GM19351 (cell line): ENCODE data around the gene PEX1.
A peak's percentile ranks its signal among the peaks of the same experiment; 100 is the strongest.
"Not testable (repeated sequence)": the region's sequence is repeated elsewhere in the genome, so short reads cannot be mapped to it uniquely, and the experiment has no call there.

Experiments
- ATAC-seq: cut with Tn5 transposase; IDR thresholded peaks from one replicate; pipeline ENCODE4 v1.9.1; 2021; ENCODE audit warnings: mild to moderate bottlenecking, moderate library complexity; ENCODE audit not compliant: unreplicated experiment

The PEX1 gene

DNA sequence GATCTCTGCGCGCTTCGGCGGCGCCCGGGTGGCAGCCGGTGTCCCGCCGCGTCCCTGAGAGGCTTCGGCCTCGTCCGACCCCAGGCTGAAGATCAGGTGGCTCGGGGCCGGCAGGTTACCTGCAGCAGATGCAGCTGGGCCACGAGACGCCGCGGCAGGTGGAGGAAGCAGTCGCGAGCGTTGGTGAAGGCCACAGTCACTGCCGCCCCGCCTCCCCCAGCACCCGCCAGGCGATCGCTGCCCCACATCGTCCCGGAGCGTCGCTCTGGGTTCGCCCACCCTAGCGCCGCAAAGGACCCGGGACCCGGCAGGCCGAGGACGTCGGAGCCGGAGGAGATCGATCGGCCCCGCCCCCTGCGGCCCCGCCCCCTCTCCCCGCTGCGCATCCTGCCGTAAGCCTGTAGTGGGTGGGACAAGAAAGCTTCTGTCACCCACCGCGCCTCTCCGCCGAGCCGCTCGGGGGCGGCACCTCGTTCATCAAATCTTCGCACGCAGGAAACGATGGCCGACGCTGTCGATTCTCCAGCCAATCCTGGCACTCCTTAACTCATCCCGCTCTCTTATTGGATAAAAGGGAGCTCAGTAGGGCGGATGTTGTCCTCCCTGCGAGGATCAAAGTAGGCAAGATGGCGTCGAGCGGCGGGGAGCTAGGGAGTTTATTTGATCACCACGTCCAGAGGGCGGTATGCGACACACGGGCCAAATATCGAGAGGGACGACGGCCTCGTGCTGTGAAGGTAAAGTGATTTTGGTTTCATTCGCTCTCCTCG lies at the start of gene PEX1, which contains the start of gene RBM48:
PEX1 (minus strand) TSS at position 333 of the 770 bp plus-strand sequence; CDS start at position 248, 85 bp downstream.
RBM48 (plus strand) TSS at position 608 of the 770 bp plus-strand sequence; CDS start at position 627, 19 bp downstream.
- ATAC-seq = peak; percentile 88

DNA sequence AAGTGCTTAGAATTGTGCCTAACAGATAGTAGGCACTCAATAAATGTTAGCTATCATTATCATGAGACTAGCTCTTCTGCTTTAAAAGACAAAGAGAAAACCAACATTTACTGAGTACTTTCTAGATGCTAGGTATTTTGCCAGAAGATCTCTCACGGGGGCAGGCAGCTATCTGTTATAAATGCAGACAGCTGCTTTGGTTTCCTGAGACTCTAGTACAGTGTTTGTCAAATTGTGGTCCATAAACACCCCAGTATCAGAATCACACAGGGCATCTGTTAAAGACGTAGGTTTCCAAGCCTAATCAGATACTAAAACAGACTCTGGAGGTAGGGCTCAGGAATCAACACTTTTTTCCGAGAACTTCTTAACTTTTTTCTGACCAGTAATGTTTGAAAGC lies 48.0 kb upstream of the PEX1 start:
- no peak for ATAC-seq

DNA sequence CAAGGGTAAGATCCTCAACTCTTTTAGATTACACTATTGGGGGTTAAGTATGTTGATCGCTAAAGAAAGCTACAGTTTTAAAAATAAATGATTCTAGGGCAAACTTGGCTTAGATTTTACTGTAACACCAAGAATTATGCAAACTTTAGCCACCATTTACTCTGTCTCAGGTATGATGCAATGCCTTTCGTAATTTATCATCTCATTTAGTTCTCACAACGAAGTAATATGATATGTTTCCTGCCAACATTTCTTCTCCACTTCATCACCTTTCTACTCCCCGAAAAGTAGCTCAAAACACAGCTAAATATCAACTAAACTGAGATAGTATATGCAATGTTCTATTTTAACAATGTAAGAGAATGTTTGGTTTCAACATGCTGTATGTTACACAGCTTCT lies 40.8 kb upstream of the PEX1 start:
- no peak for ATAC-seq

DNA sequence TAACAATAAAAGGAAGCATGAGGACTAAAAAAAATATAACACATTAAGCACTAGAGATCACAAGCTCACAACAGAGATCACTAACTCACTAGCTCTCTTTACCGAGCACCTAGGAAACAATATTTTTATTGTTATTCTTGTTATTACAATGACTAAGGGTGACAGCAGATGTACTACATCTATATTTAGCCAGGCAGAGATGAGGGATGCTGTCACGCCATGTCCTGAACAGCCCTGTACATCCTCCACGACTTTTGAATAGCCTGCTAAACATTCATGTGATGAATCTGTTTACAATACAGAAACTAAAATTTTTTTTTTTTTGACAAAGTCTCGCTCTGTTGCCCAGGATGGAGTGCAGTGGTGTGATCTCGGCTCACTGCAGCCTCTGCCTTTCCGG lies 39.1 kb upstream of the PEX1 start:
- no peak for ATAC-seq

DNA sequence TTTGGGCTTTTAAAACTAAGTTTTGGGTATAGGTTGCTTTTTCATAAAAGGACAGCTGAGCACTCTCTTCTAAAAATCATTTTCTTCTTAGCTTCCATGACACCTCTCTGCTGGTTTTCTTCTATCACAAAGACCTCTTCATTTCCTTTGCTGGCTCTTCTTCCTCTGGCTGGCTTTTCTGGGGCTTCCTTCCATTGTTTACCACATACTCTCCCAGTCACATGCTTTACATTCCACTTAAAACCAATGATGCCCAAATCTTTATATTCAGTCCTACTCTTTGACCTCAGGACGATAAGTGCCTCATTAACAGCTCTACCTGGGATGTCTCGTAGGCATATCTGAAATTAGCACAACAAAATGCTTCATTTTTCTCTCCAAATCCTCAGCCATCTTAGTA lies 35.0 kb upstream of the PEX1 start:
- ATAC-seq = no peak

DNA sequence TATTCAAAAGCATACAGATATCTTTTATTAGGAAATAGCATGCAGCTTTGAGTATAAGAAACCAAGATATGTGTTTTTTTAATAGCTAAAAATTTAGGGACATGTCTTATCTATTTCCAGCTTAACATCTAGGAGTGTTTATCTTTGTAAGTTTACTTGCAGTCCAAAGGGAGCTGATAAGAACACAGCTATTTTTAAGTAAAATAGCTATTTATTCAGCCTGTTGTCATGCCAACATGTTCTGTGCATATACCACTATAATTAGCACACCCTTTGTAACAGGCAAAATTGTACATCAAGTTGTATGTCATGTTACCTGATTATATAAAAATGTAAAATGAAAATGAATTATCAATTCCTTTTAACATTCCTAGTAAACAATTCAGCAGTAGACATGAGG lies 32.3 kb upstream of the PEX1 start:
- ATAC-seq = no peak

DNA sequence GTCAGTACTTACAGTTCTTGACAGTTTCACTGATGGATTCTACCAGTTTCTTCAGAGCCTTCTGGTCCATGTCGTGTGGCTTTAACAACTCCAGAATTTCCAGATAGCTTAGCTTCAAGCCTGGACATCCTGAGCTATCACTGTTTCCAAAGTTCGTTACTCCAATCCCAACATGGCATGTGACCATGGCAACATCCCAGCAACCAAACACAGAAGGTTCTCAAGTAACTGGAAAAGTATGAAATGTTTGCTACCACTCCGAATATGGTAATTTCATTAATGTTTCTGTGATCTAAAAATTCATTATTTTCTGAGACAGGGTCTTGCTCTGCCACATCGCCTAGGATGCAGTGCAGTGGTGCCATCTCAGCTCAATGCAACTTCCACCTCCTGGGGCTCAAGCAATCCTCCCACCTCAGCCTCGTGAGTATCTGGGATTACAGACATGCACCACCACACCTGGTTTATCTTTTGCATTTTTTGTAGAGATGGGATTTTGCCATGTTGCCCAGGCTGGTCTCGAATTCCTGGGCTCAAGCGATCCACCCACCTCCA lies 29.6 kb upstream of the PEX1 start:
- ATAC-seq = no peak

DNA sequence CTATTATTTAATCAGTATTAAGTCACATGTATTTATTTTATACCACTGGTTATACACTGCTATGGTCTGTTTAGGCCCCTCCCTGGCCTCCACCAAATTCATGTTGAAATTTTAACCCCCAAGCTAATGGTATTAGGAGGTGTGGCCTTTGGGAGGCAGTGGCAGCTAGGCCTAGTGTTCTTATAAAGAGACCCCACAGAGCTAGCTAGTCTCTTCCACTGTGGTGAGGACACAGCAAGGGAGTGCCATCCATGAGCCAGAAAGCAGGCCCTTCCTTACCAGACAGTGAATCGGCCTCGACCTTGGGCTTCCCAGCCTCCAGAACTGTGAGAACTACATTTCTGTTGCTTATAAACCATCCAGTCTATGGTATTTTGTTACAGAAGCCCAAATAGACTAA lies 28.9 kb upstream of the PEX1 start:
- no peak for ATAC-seq

DNA sequence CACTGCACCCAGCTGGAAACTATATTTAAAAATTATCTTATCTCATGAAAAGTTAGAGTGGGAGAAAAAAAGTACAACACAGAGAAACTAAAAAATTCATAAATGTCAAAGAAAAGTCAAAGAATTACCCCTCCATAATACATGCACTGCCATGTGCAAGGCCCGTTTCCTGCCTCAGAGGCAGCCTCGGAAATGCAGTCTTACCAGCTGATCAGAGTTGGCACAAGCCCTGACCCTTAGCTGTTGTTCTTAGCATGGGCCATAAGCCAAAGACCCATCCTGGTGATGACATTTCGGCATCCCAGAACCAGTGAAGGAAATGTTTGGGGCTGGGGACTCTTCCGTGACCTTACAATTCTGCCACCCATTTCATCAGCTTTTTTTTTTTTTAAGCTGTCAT lies 21.9 kb upstream of the PEX1 start:
- no peak for ATAC-seq

DNA sequence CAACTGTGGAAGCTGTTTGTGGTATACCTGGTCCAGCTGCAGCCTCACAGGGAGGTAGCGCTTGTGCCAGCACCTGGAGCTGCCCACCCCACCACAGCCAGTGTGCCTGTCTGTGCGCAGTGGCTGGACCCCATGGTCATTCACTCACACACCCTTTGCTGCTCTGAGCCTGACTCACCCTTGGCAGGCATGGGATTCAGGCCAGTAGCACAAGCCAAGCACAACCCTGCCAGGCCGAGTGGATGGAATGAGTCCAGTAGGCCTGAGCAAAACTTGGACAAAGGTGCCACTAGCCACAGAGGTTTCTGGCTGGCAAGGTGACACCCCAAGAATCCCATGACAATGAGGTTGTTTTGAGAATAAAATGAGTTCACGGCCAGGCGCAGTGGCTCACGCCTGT lies 19.3 kb upstream of the PEX1 start:
- ATAC-seq = no peak

DNA sequence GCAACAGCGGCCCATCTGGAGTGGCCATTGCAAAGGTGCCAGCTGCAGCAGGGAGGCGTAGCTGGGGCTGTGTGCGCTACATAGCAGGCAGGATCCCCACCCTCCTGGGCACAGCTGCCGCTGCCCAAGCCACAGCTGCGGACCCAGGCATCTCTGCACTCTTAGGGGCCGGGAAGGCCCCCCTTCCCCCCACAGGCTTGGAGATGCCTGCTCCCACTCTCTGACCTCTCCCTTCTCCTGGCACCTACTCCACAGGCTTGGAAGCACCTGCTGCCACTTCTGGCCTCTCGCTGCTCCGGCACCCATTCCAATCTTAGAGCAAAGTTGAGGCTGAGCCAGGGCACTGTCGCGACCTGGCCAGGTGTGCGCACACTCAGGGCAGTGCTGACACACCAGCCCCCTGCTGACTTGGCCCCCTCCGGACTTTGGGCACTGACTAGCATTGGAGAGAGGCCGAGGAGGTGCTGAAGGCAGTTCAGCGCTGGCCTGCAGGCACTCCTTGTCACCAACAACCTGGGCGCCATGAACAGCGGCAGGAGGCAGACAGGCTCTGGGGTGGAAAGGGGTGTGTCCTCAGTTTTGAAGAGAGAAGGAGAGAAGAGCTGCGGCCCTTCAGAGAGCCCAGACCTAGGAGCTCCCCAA lies 18.7 kb upstream of the PEX1 start:
- ATAC-seq = no peak

DNA sequence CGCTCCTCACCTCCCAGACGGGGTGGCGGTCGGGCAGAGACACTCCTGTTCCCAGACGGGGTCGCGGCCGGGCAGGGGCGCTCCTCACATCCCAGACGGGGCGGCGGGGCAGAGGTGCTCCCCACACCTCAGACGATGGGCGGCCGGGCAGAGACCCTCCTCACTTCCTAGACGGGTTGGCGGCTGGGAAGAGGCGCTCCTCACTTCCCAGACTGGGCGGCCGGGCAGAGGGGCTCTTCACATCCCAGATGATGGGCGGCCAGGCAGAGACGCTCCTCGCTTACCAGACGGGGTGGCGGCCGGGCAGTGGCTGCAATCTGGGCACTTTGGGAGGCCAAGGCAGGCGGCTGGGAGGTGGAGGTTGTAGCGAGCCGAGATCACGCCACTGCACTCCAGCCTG lies 16.8 kb upstream of the PEX1 start:
- ATAC-seq = not testable (repeated sequence)

DNA sequence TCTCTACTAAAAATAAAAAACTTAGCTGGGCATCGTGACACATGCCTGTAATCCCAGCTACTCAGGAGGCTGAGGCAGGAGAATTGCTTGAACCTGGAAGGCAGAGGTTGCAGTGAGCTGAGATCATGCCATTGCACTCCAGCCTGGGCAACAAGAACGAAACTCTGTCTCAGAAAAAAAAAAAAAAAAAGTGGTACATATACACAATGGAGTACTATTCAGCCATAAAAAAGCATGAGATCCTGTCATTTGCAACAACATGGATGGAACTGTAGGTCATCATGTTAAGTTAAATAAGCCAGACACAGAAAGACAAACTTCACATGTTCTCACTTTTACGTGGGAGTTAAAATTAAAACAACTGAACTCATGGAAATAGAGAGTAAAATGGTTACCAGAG lies 15.2 kb upstream of the PEX1 start:
- ATAC-seq = not testable (repeated sequence)

DNA sequence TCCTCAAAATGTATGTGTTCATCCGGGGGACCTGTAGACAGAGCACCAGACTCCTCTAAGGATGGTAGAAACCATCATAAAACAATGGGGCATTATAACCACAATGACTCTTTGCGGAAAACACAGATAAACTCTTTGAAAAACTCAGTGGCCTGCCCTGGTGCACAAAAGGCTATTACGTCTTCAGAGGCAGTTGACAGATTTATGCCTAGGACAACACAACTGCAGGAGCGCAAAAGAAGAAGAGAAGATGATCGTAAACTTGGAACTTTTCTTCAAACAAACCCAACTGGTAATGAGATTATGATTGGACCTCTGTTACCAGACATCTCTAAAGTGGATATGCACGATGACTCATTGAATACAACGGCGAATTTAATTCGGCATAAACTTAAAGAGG lies 6.3 kb upstream of the PEX1 start:
- no peak for ATAC-seq

DNA sequence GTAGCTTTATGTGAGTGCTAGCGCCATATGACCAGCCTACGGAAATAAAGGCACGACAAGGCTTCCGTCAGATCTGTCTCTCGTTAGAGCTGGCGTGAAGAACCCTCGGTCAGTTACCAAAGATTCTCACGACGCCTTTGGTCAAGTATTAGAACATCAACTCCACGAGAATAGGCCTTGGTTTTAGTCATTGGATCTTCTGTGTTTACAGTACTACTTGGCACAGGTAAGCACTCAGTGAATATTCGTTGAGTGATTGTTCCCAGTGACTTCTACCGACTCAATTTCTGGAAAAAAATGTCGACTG lies 591 bp upstream of the PEX1 start:
- ATAC-seq = peak; percentile 3

DNA sequence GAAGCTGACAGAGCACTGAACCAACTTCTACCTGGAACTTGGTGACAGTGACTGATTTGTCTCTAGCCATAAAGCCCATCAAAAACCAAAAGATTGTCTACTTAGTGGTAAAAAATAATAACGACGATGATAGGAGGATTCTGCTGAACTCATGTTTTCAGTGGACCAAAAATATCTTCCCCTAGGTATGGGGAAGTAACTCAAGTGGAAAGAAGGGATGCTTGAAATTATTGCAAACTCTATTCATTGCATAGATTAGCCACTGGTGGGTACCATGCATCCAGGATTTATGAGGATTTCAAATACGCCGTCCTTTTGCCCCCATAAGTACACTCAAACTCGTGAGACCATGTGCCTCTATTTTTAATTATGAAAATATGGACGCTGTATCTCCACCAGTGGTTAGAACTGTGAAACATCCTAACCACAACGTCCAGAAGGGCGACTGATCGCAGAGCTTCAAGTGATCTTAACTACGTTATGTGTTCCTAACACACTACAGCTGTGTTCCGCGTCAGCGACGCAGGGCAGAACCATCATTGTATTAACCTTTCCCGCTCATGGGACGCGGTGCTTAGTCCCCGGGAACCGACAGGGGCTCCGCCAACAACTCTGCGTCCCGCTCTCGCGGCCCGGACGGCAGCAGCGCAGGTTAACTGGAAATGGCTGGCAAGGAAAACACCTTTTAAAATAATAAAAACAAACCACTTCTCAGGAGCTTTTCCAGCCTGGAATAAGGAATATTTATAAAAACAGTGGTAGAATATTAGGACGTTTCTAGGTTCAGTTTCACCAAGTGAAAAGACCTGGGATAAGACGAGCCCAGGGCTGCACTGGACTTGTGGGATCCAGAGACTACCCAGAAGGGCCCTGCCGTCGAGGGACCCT lies 776 bp downstream of the PEX1 start:
- ATAC-seq = peak; percentile 39

DNA sequence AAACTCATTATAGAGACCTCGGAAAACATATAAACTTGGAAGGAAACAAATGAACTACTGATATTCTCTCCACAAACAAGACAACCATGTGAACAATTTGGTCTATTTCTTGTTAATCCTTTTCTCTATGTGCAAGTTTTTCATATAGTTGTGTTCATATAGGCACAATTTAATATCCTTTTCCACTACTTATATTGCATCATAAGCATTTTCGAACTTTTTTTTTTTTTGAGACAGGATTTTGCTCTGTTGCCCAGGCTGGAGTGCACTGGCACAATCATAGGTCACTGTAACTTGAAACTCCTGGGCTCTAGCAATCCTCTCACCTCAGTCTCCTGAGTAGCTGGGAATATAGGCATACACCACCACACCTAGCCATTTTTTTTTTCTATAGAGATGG lies 5.2 kb downstream of the PEX1 start:
- no peak for ATAC-seq

DNA sequence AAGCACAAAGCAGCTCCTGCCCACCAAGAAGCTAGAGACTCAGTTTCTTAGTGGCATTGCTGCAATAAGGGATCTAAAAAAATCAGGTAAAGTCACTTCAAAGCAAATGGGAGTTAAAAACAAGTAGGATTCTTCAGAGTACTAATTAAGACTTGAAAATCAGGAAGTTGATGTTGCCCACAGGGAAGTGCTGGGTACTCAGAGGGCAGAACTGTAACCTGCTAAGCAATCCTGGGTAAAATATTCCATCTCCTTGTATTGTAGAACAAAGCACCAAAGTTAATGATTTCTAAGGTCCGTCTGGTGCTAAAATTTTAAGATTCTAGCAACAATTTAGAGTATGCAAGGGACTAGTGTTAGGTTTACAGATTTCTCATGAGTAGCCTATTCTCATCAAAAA lies 8.3 kb downstream of the PEX1 start:
- ATAC-seq = no peak

DNA sequence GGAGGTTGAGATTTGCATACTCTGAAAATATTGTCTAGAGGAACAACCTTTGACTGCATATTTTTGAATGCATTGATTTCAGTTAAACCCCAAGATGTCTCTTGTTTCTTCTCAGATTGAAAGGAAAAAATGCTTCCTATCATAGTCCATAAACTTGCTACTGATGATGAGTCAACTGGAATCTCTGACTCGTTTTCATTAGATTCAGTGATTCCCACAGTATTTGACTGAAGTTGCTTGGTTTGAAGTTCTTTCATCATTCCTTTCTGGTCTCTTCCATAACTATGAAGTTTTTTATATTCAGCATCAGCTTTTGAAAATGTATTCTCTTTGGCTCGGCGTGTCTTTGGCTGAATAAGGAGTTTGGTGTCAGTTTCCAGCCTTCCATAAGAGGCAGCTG lies 10.7 kb downstream of the PEX1 start:
- ATAC-seq = no peak

DNA sequence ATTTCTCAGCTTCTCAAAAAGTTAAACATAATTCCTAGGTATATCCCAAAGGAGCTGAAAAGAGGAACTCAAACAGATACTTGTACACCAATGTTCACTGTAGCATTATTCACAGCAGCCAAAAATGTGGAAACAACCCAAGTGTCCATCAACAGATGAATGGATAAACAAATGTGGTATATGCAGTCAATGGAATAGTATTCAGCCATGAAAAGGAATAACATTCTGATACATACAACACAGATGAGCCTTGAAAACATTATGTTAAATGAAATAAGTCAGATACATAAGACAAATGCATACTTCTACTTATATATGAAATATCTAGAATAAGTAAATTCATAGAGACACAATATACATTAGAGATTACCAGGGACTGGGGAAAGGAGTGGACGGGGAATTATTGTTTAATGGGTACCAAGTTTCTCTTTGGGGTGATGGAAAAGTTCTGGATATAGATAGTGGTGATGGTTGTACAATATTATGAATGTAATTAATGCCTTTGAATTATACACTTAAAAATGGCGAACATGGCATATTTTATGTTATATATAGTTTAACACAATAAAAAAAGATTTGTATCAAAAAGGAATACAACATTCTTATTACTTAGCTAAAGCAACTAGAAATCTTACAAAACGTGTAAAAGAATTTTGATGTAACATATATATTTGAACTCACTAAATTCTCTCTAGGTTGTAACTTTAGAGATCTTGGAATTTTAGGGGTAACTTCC lies 15.0 kb downstream of the PEX1 start:
- no peak for ATAC-seq

DNA sequence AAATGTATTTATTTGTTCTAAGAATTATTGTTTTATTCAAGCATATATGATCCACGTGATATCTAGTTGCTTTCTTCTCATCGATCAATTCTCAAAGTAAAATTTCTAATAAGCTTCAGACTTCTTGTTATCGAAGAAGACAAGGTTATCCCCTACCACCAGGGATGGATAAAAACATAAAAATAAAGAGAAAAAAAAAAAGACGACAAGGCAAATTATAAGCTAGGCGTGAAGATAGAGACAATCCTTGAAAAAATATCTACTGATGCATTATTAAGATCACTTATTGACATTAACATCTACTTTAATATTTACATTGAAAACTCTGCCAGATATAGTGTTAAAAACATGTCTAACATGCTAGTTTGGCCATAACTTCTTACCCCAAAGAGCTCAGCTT lies 19.4 kb downstream of the PEX1 start:
- no peak for ATAC-seq
